Stimulated activated CD4-positive, alpha-beta T cell treated with anti-CD3 and anti-CD28 coated beads, Interleukin-12 subunit alpha, Interleukin-12 subunit beta, amount 100 ng/mL, for 48 hours (primary cell): Measurements from ENCODE around the gene ENG.

Experiments used
- DNase-seq, 3 donors: peaks; one replicate each; pipeline ENCODE4 v3.0.0-alpha.2; 2020; ENCODE audit warnings: low read depth in 2 of 3, low spot score in 1 of 3

Gene ENG

DNA sequence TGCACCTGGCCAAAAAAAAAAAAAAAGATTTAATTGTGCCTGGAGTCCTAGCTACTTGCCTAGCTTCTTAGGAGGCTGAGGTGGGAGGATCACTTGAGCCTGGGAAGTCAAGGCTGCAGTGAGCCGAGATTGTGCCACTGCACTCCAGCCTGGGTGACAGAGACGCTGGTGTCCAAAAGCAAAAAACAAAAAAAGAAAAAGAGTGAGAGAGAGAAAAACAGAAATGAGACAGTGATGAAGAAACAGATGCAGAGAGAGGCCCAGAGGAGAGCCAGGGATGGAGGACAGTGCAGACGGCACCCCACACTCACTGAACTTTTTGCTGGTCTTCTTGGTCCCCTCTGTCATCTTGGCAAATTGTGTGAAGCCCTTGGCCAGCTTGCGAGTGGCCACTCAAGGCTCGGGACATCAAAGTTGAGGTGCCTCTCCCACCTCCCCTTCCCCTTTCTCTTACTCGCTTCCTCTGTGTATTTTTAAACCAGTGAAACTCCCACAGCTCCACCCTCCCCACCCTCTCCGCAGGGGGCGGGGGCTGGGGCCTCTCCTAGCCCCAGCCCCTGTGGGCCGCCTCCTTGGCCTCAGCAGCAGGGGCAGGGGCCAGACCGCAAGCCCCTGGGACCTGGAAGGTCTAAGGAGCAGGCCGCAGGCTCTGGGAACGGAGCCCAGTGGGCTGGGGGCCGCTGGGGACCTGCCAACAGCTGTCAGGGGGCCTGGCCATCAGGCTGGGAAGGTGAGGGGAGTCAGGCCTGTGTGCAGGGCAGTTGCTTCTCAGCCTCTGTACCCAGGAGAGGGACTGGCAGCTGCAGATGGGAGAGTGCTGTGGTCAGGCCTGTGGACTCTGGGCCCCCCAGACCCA lies 76.0 kb downstream of the ENG start, which contains the start of gene SH2D3C:
SH2D3C (minus strand) TSS at position 387 of the 856 bp plus-strand sequence; CDS start at position 348, 39 bp downstream.
- no peak for DNase-seq

- DNase-seq: no peak
These were observed 77.0 kb downstream of the ENG start for GRCh38 chr9:127777368-127777980.

DNA sequence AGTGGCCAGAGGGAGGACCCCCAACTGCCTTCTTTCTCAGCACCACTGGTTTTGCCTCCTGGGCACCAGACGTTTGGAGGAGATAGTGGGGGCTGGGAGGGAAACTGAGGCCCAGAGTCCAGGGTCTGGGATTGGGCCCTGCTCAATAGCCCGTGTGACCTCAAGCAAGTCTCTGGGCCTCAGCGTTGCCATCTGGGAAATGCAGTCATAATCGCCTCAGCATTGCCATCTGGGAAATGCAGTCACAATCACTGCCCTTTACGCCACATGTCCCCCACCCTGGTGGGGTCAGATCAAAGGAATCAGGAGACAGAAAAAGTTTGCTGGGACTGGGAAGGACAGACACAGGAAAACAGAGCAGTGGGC lies 77.6 kb downstream of the ENG start:
- no peak for DNase-seq

DNA sequence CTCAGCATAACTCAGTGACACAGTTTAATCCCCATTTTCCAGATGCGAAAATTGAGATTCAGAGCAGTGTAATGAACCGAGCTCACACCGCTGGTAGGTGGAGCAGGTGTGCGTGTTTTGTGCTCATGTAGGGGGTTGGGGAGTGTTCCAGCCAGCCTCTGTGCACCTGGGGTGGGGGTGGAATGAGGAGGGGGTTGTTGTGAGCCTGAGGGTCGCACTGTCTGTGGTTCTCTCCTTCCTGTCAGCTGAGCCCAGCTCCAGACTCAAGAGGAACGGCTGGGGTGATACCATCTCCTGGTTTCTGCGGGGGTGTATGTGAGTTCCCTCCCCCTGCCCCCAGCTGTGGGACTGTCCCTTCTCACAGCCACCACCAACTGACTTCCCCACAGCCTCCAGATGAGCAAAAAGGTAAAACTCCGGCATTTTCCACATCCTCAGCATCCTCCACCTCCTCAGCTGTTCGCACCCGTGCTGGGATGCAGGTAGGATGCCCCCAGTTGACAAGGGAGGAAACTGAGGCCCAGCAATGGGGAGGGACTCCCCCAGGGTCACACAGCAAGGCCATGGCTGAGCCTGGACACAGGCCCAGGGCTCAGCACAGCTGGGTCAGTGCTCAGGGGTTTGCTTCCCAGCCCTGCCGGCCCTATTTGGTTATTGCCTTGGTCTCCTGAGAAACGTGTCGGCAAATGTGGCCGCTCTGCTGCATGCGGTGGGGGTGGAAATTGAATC lies 78.1 kb downstream of the ENG start:
- peak in 2 of 3 donors; percentile 58 to 61 for DNase-seq

GRCh38 chr9:127773981-127774380 lies 80.5 kb downstream of the ENG start:
- no peak for DNase-seq

DNA sequence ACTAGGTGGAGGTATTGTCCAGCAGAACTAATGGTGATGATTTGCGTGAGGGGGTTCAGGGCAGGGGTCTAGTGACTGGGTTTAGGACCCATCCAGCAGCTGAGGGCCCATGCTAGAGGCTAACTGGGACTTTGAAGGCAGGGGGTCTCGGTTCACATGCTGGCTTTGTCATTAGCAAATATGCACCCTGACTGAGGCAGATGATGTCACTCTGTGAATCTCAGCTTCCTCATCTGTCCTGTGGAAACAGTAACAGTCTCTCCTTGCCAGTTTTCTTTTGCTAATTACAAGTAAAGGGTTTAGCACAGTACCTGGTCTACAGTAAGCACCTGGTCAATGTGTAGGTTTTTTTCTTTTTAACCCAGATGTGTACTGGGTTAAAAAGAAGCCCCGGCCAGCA lies 81.2 kb downstream of the ENG start:
- no peak for DNase-seq

DNA sequence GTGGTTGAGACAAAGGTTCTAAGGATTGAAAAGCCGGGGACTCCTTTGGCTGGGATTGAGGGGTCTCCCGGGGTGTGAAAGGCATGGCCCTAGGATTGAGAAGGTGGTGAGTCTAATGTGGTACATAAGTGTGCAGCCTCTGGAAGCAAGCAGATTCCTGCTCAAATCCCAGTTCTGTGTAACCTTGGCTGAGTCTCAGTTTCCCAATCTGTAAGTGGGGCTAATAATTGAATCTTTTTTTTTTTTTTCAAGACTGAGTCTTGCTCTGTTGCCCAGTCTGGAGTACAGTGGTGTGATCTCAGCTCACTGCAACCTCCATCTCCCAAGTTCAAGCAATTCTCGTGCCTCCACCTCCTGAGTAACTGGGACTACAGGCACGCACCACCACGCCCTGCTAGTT lies 81.9 kb downstream of the ENG start:
- DNase-seq: no peak

- DNase-seq: no peak
These were observed 82.8 kb downstream of the ENG start for GRCh38 chr9:127771570-127772189.

DNA sequence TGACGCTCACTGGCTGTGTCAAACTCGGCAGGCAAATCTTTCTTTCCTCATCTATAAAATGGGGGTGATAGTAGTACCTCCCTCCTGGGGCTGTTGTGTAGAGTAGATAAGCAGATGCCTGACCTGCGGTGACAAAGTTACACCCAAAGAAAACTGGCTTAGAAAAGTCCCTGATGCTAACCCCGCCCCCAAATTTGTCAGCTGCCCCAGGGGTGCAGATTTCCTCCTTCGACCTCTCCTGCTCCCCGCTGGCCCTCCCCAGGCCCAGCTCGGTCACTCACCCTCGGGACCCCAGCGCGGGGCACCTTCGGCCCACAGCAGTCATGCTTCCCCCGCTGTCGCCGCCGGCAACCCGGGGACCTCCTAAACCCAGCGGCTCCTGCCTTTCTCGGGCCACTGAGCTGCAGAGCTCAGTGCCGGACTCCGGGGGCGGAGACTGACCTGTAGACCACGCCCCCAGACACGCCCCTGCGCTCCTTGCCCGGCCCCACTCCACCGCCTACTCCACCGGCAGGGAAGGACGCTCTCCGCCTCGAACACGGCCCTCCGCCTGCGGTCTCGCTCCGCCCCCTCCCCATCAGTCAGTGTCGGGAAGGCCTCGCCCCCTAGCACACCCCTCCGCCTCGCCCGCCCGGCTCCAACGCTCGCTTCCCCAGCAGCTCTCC lies 83.4 kb downstream of the ENG start:
- peak; percentile 96 to 97 (median 96) for DNase-seq

DNA sequence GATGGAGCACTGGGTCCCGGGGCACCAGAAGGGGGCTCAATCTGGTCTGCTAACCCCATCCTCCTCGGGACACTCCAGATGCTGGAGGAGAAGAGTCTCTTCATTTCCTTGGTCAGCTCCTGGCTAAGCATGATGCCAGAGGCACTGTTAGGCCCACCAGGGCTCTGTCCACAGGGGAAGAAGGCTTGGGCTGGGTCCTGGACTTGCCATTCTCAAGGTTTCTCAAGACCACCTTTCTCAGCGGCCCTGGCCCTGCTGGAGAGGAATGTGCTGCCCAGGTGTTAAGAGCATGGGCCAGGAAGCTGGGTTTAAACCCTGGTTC lies 83.9 kb downstream of the ENG start:
- DNase-seq: no peak

DNA sequence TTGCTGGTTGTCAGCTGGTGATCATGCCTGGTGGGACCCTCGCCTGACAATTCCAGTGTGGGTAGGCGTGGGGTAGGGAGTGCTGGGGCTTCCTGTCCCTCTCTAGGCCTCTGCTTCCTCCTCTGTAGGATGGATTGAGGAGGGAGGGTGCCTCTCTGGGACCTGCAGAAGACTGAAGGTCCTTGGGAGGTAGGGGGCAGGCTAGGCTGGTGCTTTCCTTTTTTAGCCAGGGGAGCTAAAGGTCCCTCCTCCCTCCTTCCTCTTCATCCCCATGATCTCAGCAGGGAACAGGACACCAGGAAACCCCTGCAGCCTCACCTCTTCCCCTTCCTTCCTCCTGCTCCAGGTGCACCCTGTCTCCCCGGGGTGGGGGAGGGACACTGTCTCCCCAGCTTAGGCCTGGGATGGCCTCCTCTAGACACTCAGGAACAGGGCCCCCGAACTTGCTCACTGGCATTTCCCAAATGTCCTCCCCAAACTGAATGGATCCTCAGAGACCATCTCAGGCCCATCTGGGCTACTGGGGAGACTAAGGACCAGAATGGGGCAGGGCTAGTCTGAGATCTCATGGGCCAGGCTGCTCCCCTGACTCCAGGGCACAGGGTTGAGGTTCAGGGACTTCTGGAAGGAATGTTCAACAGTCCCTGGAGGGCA lies 84.4 kb downstream of the ENG start:
- DNase-seq: no peak

- DNase-seq: no peak
These were observed 85.4 kb downstream of the ENG start for GRCh38 chr9:127769101-127769500.

GRCh38 chr9:127768698-127769097 lies 85.8 kb downstream of the ENG start:
- DNase-seq: no peak

DNA sequence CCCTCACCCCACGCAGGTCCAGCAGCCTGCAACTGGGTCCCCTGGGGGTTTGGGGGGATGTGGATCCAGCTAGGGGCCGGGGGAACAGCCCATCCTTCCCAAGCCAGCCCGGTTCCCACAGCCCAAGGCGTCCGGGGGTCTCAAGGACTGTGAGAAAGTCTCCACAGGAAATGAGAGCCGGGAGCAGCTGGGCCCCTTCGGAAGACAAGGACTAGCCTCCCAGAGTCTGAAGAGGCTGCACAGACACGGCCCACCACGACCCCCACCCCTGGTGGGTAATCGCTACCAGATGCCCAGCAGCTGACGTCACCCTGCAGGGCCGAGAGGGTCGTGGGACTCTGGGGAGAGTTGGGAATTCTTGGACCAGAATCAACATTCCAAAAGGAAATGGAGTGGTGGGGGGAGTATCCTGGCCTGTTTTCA lies 86.5 kb downstream of the ENG start:
- DNase-seq: no peak

- DNase-seq: no peak
These were observed 87.0 kb downstream of the ENG start for GRCh38 chr9:127767410-127767809.

- DNase-seq: no peak
These were observed 89.0 kb downstream of the ENG start for GRCh38 chr9:127765418-127765817.
